ENCODE results near the gene MAGI3. TPM values are rescaled to one million over a fixed set of nuclear protein-coding genes. Genes with fewer than 3 reads are reported as not detected.

The MAGI3 gene
- polyA plus RNA-seq, 2 of the 4 experiments (the other 2 are of a cell fraction): 3.8 to 7.9 TPM

DNA sequence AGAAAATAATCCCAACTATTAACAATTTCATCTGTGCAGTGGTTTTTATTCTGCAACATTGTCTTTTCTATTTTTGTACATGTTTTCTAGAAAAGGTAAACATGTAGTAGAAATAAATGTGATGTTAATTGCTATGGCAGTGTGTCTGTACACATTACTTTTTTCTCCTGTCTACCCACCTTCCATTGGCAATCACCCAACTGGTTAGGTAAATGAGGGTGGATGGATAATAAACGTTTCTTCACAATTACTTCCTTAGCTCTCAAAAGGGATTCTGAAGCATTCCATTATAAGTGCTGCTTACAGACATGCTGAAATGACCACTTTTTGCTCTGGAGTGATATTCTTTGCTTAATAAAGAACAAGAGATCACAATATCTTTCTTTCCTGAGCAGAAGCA, 61.4 kb downstream of the MAGI3 start (continued):
- TF ChIP-seq, protein P1, sequence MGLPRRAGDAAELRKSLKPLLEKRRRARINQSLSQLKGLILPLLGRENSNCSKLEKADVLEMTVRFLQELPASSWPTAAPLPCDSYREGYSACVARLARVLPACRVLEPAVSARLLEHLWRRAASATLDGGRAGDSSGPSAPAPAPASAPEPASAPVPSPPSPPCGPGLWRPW (IDR thresholded peaks at IDR 0.05): no peak

DNA sequence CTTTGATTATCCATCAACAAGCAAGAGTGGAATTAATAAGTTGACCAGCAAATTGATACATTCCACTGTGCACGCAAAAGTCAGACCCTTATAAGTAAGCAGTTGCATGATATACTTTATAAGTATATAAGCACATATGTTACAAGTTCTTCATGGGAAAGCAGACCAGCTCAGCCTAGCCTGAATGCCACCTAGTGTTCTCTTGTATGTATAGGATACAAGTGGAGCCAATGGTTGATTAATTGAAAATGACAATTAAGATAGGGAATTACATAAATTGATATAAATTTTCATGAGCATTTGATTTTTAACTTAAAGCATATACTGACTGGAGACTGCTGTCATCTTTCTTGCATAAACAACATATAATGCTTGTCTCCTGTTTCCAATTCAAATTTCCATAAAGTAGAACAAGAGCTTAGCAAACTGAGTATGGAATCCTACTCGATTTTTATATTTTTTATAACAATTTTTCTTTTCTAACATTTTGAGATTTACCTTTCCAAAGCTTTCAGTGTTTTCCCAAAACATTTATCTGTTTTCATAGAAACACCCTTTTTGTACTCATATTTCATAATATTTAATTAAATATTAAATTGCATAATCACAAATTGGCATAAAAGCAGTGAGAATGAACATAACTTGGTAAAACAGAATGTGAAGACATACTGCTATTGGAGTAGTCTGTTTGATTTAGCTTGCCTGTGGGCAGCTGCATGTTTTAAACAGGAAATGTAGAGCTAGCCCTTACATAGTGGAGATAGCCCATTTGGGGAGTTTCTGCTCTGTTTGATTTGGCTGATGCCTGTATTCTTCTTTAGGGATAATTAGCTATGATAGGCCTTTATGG, 62.8 kb downstream of the MAGI3 start:
- TF ChIP-seq KDM5A (IDR thresholded peaks at IDR 0.05) (no peak), HEYL (CRISPR knock-in tag; IDR thresholded peaks at IDR 0.05) (no peak), SMC3 (IDR thresholded peaks at IDR 0.05) (peak; percentile 70), CBX2 (IDR thresholded peaks at IDR 0.05; ENCODE audit: borderline replicate concordance, low read depth) (no peak), RAD21 (conservative IDR thresholded peaks at IDR 0.05 in 1 of 2, IDR thresholded peaks at IDR 0.05 in 1 of 2) (peak; percentile 65 to 66), TFCP2L1 (CRISPR knock-in tag; IDR thresholded peaks at IDR 0.05) (no peak)
- TF ChIP-seq, protein P2, sequence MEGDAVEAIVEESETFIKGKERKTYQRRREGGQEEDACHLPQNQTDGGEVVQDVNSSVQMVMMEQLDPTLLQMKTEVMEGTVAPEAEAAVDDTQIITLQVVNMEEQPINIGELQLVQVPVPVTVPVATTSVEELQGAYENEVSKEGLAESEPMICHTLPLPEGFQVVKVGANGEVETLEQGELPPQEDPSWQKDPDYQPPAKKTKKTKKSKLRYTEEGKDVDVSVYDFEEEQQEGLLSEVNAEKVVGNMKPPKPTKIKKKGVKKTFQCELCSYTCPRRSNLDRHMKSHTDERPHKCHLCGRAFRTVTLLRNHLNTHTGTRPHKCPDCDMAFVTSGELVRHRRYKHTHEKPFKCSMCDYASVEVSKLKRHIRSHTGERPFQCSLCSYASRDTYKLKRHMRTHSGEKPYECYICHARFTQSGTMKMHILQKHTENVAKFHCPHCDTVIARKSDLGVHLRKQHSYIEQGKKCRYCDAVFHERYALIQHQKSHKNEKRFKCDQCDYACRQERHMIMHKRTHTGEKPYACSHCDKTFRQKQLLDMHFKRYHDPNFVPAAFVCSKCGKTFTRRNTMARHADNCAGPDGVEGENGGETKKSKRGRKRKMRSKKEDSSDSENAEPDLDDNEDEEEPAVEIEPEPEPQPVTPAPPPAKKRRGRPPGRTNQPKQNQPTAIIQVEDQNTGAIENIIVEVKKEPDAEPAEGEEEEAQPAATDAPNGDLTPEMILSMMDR (IDR thresholded peaks at IDR 0.05): peak; percentile 58
- FAIRE-seq: no peak
- H3K4me1 ChIP-seq: peaks cover 39% of the 10 kb centered on the region
- H3K27ac ChIP-seq: peak overlapping the region; percentile 16 to 55; a peak in 3 of 6 replicates
- H3K4me3 ChIP-seq: no peak overlapping the region
- H3K4me2 ChIP-seq: peak overlapping the region; percentile 10
- ChIA-PET POLR2A (interaction anchor here (1.8 kb wide), 1 partner anchor 380 kb away, joined by 5 read pairs; the partner anchor contains the start of gene LRIG2), CTCF (interaction anchor here (0.6 to 1.7 kb wide), 16 partner anchors 11 to 380 kb away, joined by 3 to 9 read pairs (median 3); partner anchors contain the start of genes LRIG2 and MAGI3)
- peak in 1 of 2 experiments; percentile 64; a peak in 2 of 6 replicates for ATAC-seq
- 17% methylated on average over 2 of the region's 2 CpGs for WGBS (ENCODE audit: missing lambda C conversion rate)
- peak in 1 of 2 experiments; percentile 51 for DNase-seq (ENCODE audit: low read depth in 1 of 2, low spot score in 1 of 2)
- no peaks in the 10 kb centered on the region for H3K9me3 ChIP-seq

DNA sequence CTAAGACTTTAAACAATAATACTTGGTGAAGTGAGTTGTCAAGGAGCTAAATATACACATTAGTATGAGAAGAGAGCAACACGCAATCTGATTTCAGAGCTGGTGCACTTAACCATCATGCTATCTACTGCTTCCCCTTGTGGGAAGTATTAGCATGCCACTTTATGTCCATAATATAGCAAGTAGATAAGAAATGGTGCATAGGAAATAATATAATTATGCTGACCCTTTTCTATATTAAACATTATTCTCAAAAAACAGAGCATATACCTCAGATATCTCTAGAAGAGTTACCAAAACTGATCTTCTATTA, 63.4 kb downstream of the MAGI3 start:
- 95% methylated on average over 1 of the region's 1 CpG for WGBS (ENCODE audit: missing lambda C conversion rate)
- FAIRE-seq: no peak
- DNase-seq (ENCODE audit: low read depth in 1 of 2, low spot score in 1 of 2): no peak
- H3K4me2 ChIP-seq: peak overlapping the region; percentile 10; the same call in 2 of the 3 replicates
- peak in 1 of 2 experiments; percentile 59; a peak in 2 of 6 replicates for ATAC-seq
- TF ChIP-seq RAD21 (conservative IDR thresholded peaks at IDR 0.05 in 1 of 2, IDR thresholded peaks at IDR 0.05 in 1 of 2) (peak in 1 of 2 experiments; percentile 23; a peak in 1 of 5 replicates), ZC3H11A (IDR thresholded peaks at IDR 0.05) (no peak)
- TF ChIP-seq, protein P3, sequence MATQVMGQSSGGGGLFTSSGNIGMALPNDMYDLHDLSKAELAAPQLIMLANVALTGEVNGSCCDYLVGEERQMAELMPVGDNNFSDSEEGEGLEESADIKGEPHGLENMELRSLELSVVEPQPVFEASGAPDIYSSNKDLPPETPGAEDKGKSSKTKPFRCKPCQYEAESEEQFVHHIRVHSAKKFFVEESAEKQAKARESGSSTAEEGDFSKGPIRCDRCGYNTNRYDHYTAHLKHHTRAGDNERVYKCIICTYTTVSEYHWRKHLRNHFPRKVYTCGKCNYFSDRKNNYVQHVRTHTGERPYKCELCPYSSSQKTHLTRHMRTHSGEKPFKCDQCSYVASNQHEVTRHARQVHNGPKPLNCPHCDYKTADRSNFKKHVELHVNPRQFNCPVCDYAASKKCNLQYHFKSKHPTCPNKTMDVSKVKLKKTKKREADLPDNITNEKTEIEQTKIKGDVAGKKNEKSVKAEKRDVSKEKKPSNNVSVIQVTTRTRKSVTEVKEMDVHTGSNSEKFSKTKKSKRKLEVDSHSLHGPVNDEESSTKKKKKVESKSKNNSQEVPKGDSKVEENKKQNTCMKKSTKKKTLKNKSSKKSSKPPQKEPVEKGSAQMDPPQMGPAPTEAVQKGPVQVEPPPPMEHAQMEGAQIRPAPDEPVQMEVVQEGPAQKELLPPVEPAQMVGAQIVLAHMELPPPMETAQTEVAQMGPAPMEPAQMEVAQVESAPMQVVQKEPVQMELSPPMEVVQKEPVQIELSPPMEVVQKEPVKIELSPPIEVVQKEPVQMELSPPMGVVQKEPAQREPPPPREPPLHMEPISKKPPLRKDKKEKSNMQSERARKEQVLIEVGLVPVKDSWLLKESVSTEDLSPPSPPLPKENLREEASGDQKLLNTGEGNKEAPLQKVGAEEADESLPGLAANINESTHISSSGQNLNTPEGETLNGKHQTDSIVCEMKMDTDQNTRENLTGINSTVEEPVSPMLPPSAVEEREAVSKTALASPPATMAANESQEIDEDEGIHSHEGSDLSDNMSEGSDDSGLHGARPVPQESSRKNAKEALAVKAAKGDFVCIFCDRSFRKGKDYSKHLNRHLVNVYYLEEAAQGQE (IDR thresholded peaks at IDR 0.05): no peak
- POLR2A ChIA-PET: interaction anchor here (1.8 kb wide), 1 partner anchor 381 kb away, joined by 5 read pairs; the partner anchor contains the start of gene LRIG2
- H3K9me3 ChIP-seq: no peaks in the 10 kb centered on the region
- no peak overlapping the region for H3K4me3 ChIP-seq
- CTCF ChIA-PET: interaction anchor here (0.6 to 1.7 kb wide), 15 partner anchors 15 to 381 kb away, joined by 3 to 9 read pairs (median 3); partner anchors contain the start of genes LRIG2 and MAGI3
- peak overlapping the region in 1 of 2 experiments; percentile 55; a peak in 1 of 6 replicates for H3K27ac ChIP-seq
- peaks cover 45% of the 10 kb centered on the region for H3K4me1 ChIP-seq

DNA sequence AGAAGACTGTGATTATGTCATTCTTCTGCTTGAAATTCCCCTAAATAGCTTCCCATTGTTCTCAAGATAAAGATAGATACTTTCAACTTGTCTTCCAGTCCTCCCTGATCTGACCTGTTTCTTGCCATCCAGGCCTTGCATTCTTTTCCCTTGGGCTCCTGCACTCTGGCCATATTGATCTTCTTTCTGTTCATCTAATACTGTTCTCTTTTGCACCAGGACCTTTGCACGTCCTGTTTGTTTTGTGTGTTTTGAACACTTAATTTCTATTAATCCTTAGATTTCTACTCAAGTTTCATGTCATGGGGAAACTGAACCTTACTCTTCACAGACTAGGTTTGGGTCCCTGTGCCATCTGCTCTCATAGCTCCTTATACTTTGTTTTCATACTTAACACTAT, 65.1 kb downstream of the MAGI3 start:
- WGBS (ENCODE audit: missing lambda C conversion rate): 89% methylated on average over 1 of the region's 1 CpG
- no peak overlapping the region for H3K4me3 ChIP-seq
- H3K4me1 ChIP-seq: peaks cover 45% of the 10 kb centered on the region
- DNase-seq (ENCODE audit: low read depth in 1 of 2, low spot score in 1 of 2): no peak
- peak overlapping the region; percentile 3 to 82; a peak in 4 of 6 replicates for H3K27ac ChIP-seq
- H3K9me3 ChIP-seq: no peaks in the 10 kb centered on the region
- CTCF ChIA-PET: interaction anchor here (1.7 kb wide), 1 partner anchor 315 kb away, joined by 7 read pairs; no protein-coding TSS in a partner anchor
- no peak for ATAC-seq
- POLR2A ChIA-PET: no interaction called here
- no peak overlapping the region for H3K4me2 ChIP-seq
- FAIRE-seq: no peak
- TF ChIP-seq, protein P4, sequence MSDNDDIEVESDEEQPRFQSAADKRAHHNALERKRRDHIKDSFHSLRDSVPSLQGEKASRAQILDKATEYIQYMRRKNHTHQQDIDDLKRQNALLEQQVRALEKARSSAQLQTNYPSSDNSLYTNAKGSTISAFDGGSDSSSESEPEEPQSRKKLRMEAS (IDR thresholded peaks at IDR 0.05): no peak
- no peak for TF ChIP-seq CEBPB (IDR thresholded peaks at IDR 0.05)
- no peak for TF ChIP-seq FOSL2 (IDR thresholded peaks at IDR 0.05)
- no peak for TF ChIP-seq FOSL2 (CRISPR knock-in tag; IDR thresholded peaks at IDR 0.05)
- no peak for TF ChIP-seq TFCP2L1 (CRISPR knock-in tag; IDR thresholded peaks at IDR 0.05)
- no peak for TF ChIP-seq TP53 (CRISPR knock-in tag; IDR thresholded peaks at IDR 0.05)
- no peak for TF ChIP-seq FOSB (CRISPR knock-in tag; IDR thresholded peaks at IDR 0.05)
- no peak for TF ChIP-seq POLR2AphosphoS2 (conservative IDR thresholded peaks at IDR 0.05; ENCODE audit: low read length)
- TF ChIP-seq, protein P2 (IDR thresholded peaks at IDR 0.05): no peak
- TF ChIP-seq NR3C1 (IDR thresholded peaks at IDR 0.05): no peak
- TF ChIP-seq NPAS2 (CRISPR knock-in tag; IDR thresholded peaks at IDR 0.05; ENCODE audit: borderline replicate concordance): no peak
- no peak for TF ChIP-seq HOXA7 (CRISPR knock-in tag; IDR thresholded peaks at IDR 0.05)
- TF ChIP-seq EHMT2 (IDR thresholded peaks at IDR 0.05; ENCODE audit: low read depth): no peak

All from A549 (cell line).